CD14-positive monocyte (primary cell): Measurements from ENCODE around the gene STH. TPM values are rescaled to one million over a fixed set of nuclear protein-coding genes. Genes with fewer than 3 reads are reported as not detected.

Experiments used
- DNase-seq, 3 donors: peaks; one replicate each; pipeline ENCODE4 v3.0.0-alpha.2; 2011 to 2022
- H2AFZ ChIP-seq: 2 replicates; pipeline ENCODE4 v1.6.0; 2012; ENCODE audit warnings: mild to moderate bottlenecking, low read depth, low read length, inconsistent platforms; ENCODE audit not compliant: insufficient read depth, poor library complexity, severe bottlenecking
- H3K27ac ChIP-seq, 2 donors: 1 replicate in 1 of 2; 2 replicates in 1 of 2; pipeline ENCODE4 v1.5.1; 2012 to 2013; ENCODE audit warnings: low read length in 2 of 2, control low read depth in 1 of 2, inconsistent platforms in 1 of 2, low read depth in 1 of 2, mild to moderate bottlenecking in 1 of 2
- H3K27me3 ChIP-seq, 2 donors: one replicate each; pipeline versions ENCODE4 v1.6.0 to v1.6.1; 2011 to 2013; ENCODE audit warnings: low read length in 2 of 2; ENCODE audit not compliant: control insufficient read depth in 2 of 2, insufficient read depth in 2 of 2
- H3K36me3 ChIP-seq, 2 donors: replicated peaks in 1 of 2; 1 replicate in 1 of 2; 2 replicates in 1 of 2; pipeline versions ENCODE4 v1.5.1 to v1.6.1; 2012 to 2013; ENCODE audit warnings: low read length in 2 of 2, control low read depth in 1 of 2, inconsistent platforms in 1 of 2, mild to moderate bottlenecking in 1 of 2; ENCODE audit not compliant: insufficient read depth in 2 of 2, control insufficient read depth in 1 of 2
- H3K4me1 ChIP-seq, 2 donors: 1 replicate in 1 of 2; 2 replicates in 1 of 2; pipeline versions ENCODE4 v1.5.1 to v1.6.1; 2012 to 2013; ENCODE audit warnings: low read length in 2 of 2, control low read depth in 1 of 2, inconsistent platforms in 1 of 2, mild to moderate bottlenecking in 1 of 2, moderate library complexity in 1 of 2; ENCODE audit not compliant: insufficient read depth in 2 of 2, control insufficient read depth in 1 of 2
- H3K4me2 ChIP-seq: replicated peaks from 2 replicates; pipeline ENCODE3; 2012; ENCODE audit warnings: low read length, moderate library complexity, mild to moderate bottlenecking; ENCODE audit not compliant: poor library complexity, severe bottlenecking; ENCODE audit errors: extremely low read depth
- H3K4me3 ChIP-seq, 3 experiments: fragments of 200-600 bp in 1 of 3; sonication (generic) in 1 of 3; replicated peaks in 1 of 3; 1 replicate in 2 of 3; 2 replicates in 1 of 3; pipeline ENCODE4 v1.5.1; 2011 to 2013; ENCODE audit warnings: low read length in 3 of 3, mild to moderate bottlenecking in 3 of 3, control low read depth in 2 of 3, low read depth in 2 of 3, inconsistent platforms in 1 of 3, moderate library complexity in 1 of 3
- H3K79me2 ChIP-seq: 2 replicates; pipeline ENCODE4 v1.6.0; 2012; ENCODE audit warnings: mild to moderate bottlenecking, control low read depth, inconsistent platforms, low read length, moderate library complexity; ENCODE audit not compliant: insufficient read depth
- H3K9ac ChIP-seq: 2 replicates; pipeline ENCODE4 v1.6.0; 2017; ENCODE audit warnings: low read length, mild to moderate bottlenecking; ENCODE audit not compliant: insufficient read depth, poor library complexity, severe bottlenecking
- H3K9me3 ChIP-seq, 2 donors: replicated peaks in 1 of 2; 1 replicate in 1 of 2; 2 replicates in 1 of 2; pipeline versions ENCODE4 v1.5.1 to v1.6.1; 2012 to 2013; ENCODE audit warnings: low read length in 2 of 2, control low read depth in 1 of 2; ENCODE audit not compliant: control insufficient read depth in 1 of 2, insufficient read depth in 1 of 2
- H4K20me1 ChIP-seq: 2 replicates; pipeline ENCODE4 v1.6.0; 2012; ENCODE audit warnings: mild to moderate bottlenecking, low read length, control low read depth, moderate library complexity; ENCODE audit not compliant: insufficient read depth
- H3K27ac Mint-ChIP-seq, 7 donors: one replicate each; pipeline ENCODE4 v1.8.0; 2020; ENCODE audit warnings: mild to moderate bottlenecking in 7 of 7, mixed read lengths in 7 of 7, moderate library complexity in 6 of 7, inconsistent platforms in 2 of 7
- H3K27me3 Mint-ChIP-seq, 3 donors: one replicate each; pipeline ENCODE4 v1.8.0; 2021 to 2022; ENCODE audit warnings: low read depth in 3 of 3, mild to moderate bottlenecking in 3 of 3, mixed read lengths in 3 of 3, moderate library complexity in 3 of 3, inconsistent platforms in 1 of 3
- H3K36me3 Mint-ChIP-seq, 2 donors: one replicate each; pipeline ENCODE4 v1.8.0; 2020; ENCODE audit warnings: mixed read lengths in 2 of 2, inconsistent platforms in 1 of 2, mild to moderate bottlenecking in 1 of 2
- H3K4me1 Mint-ChIP-seq: one replicate; pipeline ENCODE4 v1.8.0; 2020; ENCODE audit warnings: mild to moderate bottlenecking, mixed read lengths
- H3K4me3 Mint-ChIP-seq, 2 donors: one replicate each; pipeline ENCODE4 v1.8.0; 2020; ENCODE audit warnings: mild to moderate bottlenecking in 2 of 2, mixed read lengths in 2 of 2, moderate library complexity in 1 of 2
- H3K9me3 Mint-ChIP-seq, 7 donors: one replicate each; pipeline ENCODE4 v1.8.0; 2020 to 2022; ENCODE audit warnings: mixed read lengths in 7 of 7, mild to moderate bottlenecking in 6 of 7, moderate library complexity in 6 of 7, inconsistent platforms in 2 of 7
- CTCF ChIP-seq: fragments of 200-600 bp; IDR thresholded peaks from one replicate; pipeline ENCODE4 v1.8.0; 2022; ENCODE audit warnings: antibody characterized with exemption, mild to moderate bottlenecking
- WGBS: methylation state at CpG from one replicate; pipeline ENCODE4 v1.1.5; 2013; ENCODE audit warnings: missing lambda C conversion rate; ENCODE audit not compliant: insufficient coverage; 5-methylcytosine and 5-hydroxymethylcytosine counted together
- intact Hi-C, 2 donors: fragments of 100-400 bp; cut with micrococcal nuclease; formaldehyde crosslinking; loops; one replicate each; pipeline versions ENCODE4 v1.15.0 to v1.15.1; 2023
- polyA plus RNA-seq, 3 donors: library from polyadenylated mRNA; depleted of rRNA in 1 of 3; unstranded in 2 of 3; stranded (reverse) in 1 of 3; fragments of 300-500 nt in 2 of 3; fragments of >200 nt in 1 of 3; fragmentation: Illumina TruSeq in 2 of 3; gene quantifications; 1 replicate in 2 of 3; 2 replicates in 1 of 3; pipeline ENCODE4 v1.2.3, GENCODE V29; 2012 to 2021

STH gene
- polyA plus RNA-seq, 3 donors, result not detected

DNA sequence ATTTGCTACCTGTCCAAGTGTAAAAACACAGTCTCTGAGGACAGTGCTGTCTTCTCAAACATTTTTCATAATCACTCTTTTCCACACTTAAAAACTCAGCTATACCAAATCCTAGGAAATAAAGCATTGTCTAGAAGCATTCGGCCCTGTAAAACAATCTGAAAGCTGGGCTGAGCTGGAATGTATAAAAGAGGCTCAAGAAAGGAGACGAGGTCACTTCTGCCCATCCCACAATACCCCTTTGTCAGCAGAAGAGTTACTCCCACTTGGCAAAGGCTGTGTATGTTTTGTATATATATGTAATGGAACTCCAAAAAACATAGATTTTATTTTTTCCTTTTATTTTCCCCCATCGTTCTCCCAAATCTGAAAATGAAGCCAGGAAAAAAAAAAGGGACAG is 43.9 kb downstream of the STH start:
- no peak overlapping the region for H3K4me2 ChIP-seq
- H3K4me1 ChIP-seq, result no peaks in the 10 kb centered on the region
- H3K9me3 ChIP-seq, result no peaks in the 10 kb centered on the region
- no peak overlapping the region for H3K4me3 ChIP-seq
- Mint-ChIP-seq H3K4me1 (peaks cover 4% of the 10 kb centered on the region), H3K36me3 (peaks cover 86 to 94% of the 10 kb centered on the region in 2 donors), H3K4me3 (no peak overlapping the region), H3K27ac (no peak overlapping the region), H3K27me3 (no peaks in the 10 kb centered on the region), H3K9me3 (no peaks in the 10 kb centered on the region)
- intact Hi-C loops, result no loop called here
- DNase-seq, result no peak
- no peaks in the 10 kb centered on the region for H3K27me3 ChIP-seq
- no CpG with 5 or more reads among the region's 3 CpGs for WGBS
- H3K36me3 ChIP-seq, result peaks cover 79 to 100% of the 10 kb centered on the region in 2 donors
- H2AFZ ChIP-seq, result no peak overlapping the region
- H3K27ac ChIP-seq, result no peak overlapping the region
- no peak for TF ChIP-seq CTCF
- H3K79me2 ChIP-seq, result peaks cover 3% of the 10 kb centered on the region
- no peak overlapping the region for H3K9ac ChIP-seq
- peaks cover 36% of the 10 kb centered on the region for H4K20me1 ChIP-seq

- H3K4me1 Mint-ChIP-seq, result peaks cover 4% of the 10 kb centered on the region
- no peak for DNase-seq
- Histone ChIP-seq H3K36me3 (peaks cover 79 to 100% of the 10 kb centered on the region in 2 donors), H3K79me2 (peaks cover 3% of the 10 kb centered on the region), H3K4me3 (no peak overlapping the region), H3K27ac (peak overlapping the region in 1 of 2 donors; percentile 25), H3K9me3 (no peaks in the 10 kb centered on the region), H3K27me3 (no peaks in the 10 kb centered on the region), H3K4me2 (no peak overlapping the region), H3K9ac (no peak overlapping the region), H2AFZ (no peak overlapping the region), H3K4me1 (no peaks in the 10 kb centered on the region), H4K20me1 (peaks cover 36% of the 10 kb centered on the region)
- no peaks in the 10 kb centered on the region for H3K9me3 Mint-ChIP-seq
- peaks cover 84 to 94% of the 10 kb centered on the region in 2 donors for H3K36me3 Mint-ChIP-seq
- H3K27me3 Mint-ChIP-seq, result no peaks in the 10 kb centered on the region
- no peak for TF ChIP-seq CTCF
- intact Hi-C loops, result no loop called here
- WGBS, result no CpG with 5 or more reads among the region's 3 CpGs
- no peak overlapping the region for H3K27ac Mint-ChIP-seq
- no peak overlapping the region for H3K4me3 Mint-ChIP-seq
These were observed 44.6 kb downstream of the STH start for GRCh38 chr17:46043606-46044005.
